B cell (primary cell): ENCODE data around the gene STXBP1. TPM values are rescaled to one million over a fixed set of nuclear protein-coding genes. Genes with fewer than 3 reads are reported as not detected.

Experiments used
- ATAC-seq: fragments of 200-7000 bp; cut with Tn5 transposase; one replicate; pipeline ENCODE4 v1.10.0; 2021; ENCODE audit warnings: low read depth, mild to moderate bottlenecking, moderate number of reproducible peaks, moderate library complexity
- CTCF ChIA-PET: fragments of 350-600 bp; sonication (Branson Sonifier 250); formaldehyde crosslinking; loops from one replicate; lab custom pipeline; 2021; ENCODE audit warnings: antibody characterized with exemption, inconsistent platforms; lab: Charles Lee
- POLR2A ChIA-PET: fragments of 350-600 bp; sonication (Branson Sonifier 250); formaldehyde crosslinking; loops from one replicate; lab custom pipeline; 2021; ENCODE audit warnings: antibody characterized with exemption; lab: Charles Lee
- DNase-seq: peaks from one replicate; pipeline ENCODE4 v3.0.0; 2013
- H2AFZ ChIP-seq: 2 replicates; pipeline ENCODE4 v1.6.1; 2012; ENCODE audit warnings: mild to moderate bottlenecking, low read depth, low read length; ENCODE audit not compliant: insufficient read depth, poor library complexity, severe bottlenecking
- H3K27ac ChIP-seq, 2 donors: 1 replicate in 1 of 2; 2 replicates in 1 of 2; pipeline ENCODE4 v1.5.1; 2012 to 2013; ENCODE audit warnings: low read length in 2 of 2, mild to moderate bottlenecking in 2 of 2, moderate library complexity in 1 of 2
- H3K27me3 ChIP-seq, 4 experiments: fragments of 200-600 bp in 1 of 4; sonication (generic) in 1 of 4; replicated peaks in 1 of 4; 1 replicate in 2 of 4; 2 replicates in 2 of 4; pipeline versions ENCODE4 v1.6.1 to v1.7.0; 2013 to 2016; ENCODE audit warnings: low read length in 3 of 4, mild to moderate bottlenecking in 2 of 4, mixed read lengths in 1 of 4, moderate library complexity in 1 of 4; ENCODE audit not compliant: insufficient read depth in 4 of 4, control insufficient read depth in 3 of 4; ENCODE audit errors: control extremely low read depth in 1 of 4
- H3K36me3 ChIP-seq, 2 experiments: replicated peaks in 1 of 2; 1 replicate in 1 of 2; 2 replicates in 1 of 2; pipeline versions ENCODE4 v1.6.1 to v1.7.1; 2013; ENCODE audit warnings: low read length in 1 of 2; ENCODE audit not compliant: insufficient read depth in 2 of 2, control insufficient read depth in 1 of 2; ENCODE audit errors: control extremely low read depth in 1 of 2, extremely low read depth in 1 of 2
- H3K4me1 ChIP-seq, 2 donors: fragments of 200-600 bp in 1 of 2; sonication (generic) in 1 of 2; 1 replicate in 1 of 2; 2 replicates in 1 of 2; pipeline versions ENCODE4 v1.5.1 to v1.6.1; 2013 to 2017; ENCODE audit warnings: low read length in 2 of 2; ENCODE audit not compliant: control insufficient read depth in 2 of 2, insufficient read depth in 2 of 2
- H3K4me2 ChIP-seq: replicated peaks from 2 replicates; pipeline ENCODE3; 2012; ENCODE audit warnings: mild to moderate bottlenecking, low read depth, low read length; ENCODE audit not compliant: poor library complexity, severe bottlenecking
- H3K4me3 ChIP-seq, 5 experiments: fragments of 200-600 bp in 1 of 5; sonication (generic) in 1 of 5; 1 replicate in 3 of 5; 2 replicates in 2 of 5; pipeline versions ENCODE4 v1.5.1 to v1.7.0; 2011 to 2016; ENCODE audit warnings: low read length in 4 of 5, mild to moderate bottlenecking in 4 of 5, low read depth in 2 of 5, control low read depth in 1 of 5, moderate library complexity in 1 of 5; ENCODE audit not compliant: insufficient read depth in 1 of 5; ENCODE audit errors: control extremely low read depth in 1 of 5, extremely low read depth in 1 of 5
- H3K79me2 ChIP-seq: fragments of 200-600 bp; sonication (generic); one replicate; pipeline ENCODE4 v1.6.0; 2016; ENCODE audit warnings: low read length; ENCODE audit not compliant: control insufficient read depth, insufficient read depth
- H3K9ac ChIP-seq: fragments of 200-600 bp; sonication (generic); 2 replicates; pipeline ENCODE4 v1.6.1; 2017; ENCODE audit warnings: mild to moderate bottlenecking, low read length, moderate library complexity
- H3K9me3 ChIP-seq, 3 donors: one replicate each; pipeline versions ENCODE4 v1.6.1 to v1.7.1; 2013; ENCODE audit warnings: low read length in 2 of 3; ENCODE audit not compliant: control insufficient read depth in 2 of 3, insufficient read depth in 1 of 3; ENCODE audit errors: control extremely low read depth in 1 of 3
- H4K20me1 ChIP-seq: 2 replicates; pipeline ENCODE4 v1.6.0; 2012; ENCODE audit warnings: mild to moderate bottlenecking, low read length; ENCODE audit not compliant: insufficient read depth, control insufficient read depth, poor library complexity, severe bottlenecking
- H3K27ac Mint-ChIP-seq: one replicate; pipeline ENCODE4 v1.8.0; 2021; ENCODE audit warnings: mixed read lengths
- H3K27me3 Mint-ChIP-seq: one replicate; pipeline ENCODE4 v1.8.0; 2021; ENCODE audit warnings: mixed read lengths
- H3K4me1 Mint-ChIP-seq: one replicate; pipeline ENCODE4 v1.8.0; 2021; ENCODE audit warnings: mixed read lengths
- H3K4me3 Mint-ChIP-seq: one replicate; pipeline ENCODE4 v1.8.0; 2021; ENCODE audit warnings: mixed read lengths
- H3K9me3 Mint-ChIP-seq: one replicate; pipeline ENCODE4 v1.8.0; 2022; ENCODE audit warnings: mixed read lengths; ENCODE audit not compliant: insufficient read depth
- CTCF ChIP-seq: fragments of 200-600 bp; IDR thresholded peaks from one replicate; pipeline ENCODE4 v1.8.0; 2022; ENCODE audit warnings: antibody characterized with exemption, mild to moderate bottlenecking
- EZH2 ChIP-seq: IDR thresholded peaks from 2 replicates; pipeline ENCODE4 v1.6.1; 2012; ENCODE audit warnings: borderline replicate concordance, low read depth, mild to moderate bottlenecking, moderate library complexity, low read length; ENCODE audit not compliant: insufficient read depth, poor library complexity, severe bottlenecking
- WGBS: methylation state at CpG from one replicate; pipeline ENCODE4 v1.1.5; 2013; ENCODE audit warnings: missing lambda C conversion rate; ENCODE audit not compliant: insufficient coverage; 5-methylcytosine and 5-hydroxymethylcytosine counted together
- intact Hi-C: fragments of 100-400 bp; cut with micrococcal nuclease; formaldehyde crosslinking; loops from one replicate; pipeline ENCODE4 v1.10.0; 2022
- polyA plus RNA-seq: library from polyadenylated mRNA; depleted of rRNA; stranded (reverse); fragments of >200 nt; gene quantifications from 2 replicates; pipeline ENCODE4 v1.2.3, GENCODE V29; 2012
- total RNA-seq, 2 donors: library from RNA; stranded (reverse); fragments of 120-200 nt in 1 of 2; gene quantifications; 1 replicate in 1 of 2; 2 replicates in 1 of 2; pipeline versions ENCODE4 v1.2.3 to v1.2.4, GENCODE V29; 2013 to 2022

Gene STXBP1
- total and polyA plus RNA-seq, 2 donors (not counting 1 experiment from before 2014, with no cell fraction given): 0.62 TPM; not detected in 1

DNA sequence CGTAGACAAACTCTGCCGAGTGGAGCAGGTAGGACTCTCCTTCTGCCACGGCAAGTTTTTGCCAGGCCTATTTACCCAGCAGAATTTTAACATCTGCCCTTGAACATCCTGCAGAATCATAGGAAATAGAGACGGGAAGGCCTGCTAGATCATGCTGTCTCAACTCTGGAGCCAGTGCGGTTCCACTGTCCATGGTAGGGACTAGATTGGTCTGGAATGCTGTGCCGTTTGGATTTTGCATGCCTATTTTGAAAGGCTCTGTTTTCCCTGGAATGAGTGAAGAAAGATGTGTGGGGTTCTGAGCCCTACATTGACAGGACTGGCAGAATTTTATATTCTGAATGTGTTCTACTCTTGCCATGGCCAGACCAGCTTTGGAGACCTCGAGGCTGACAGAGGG lies 61.2 kb downstream of the STXBP1 start:
- DNase-seq: no peak
- no peaks in the 10 kb centered on the region for H3K79me2 ChIP-seq
- Mint-ChIP-seq H3K9me3 (no peaks in the 10 kb centered on the region), H3K27me3 (peaks cover 5% of the 10 kb centered on the region), H3K27ac (no peak overlapping the region), H3K4me1 (no peaks in the 10 kb centered on the region), H3K4me3 (no peak overlapping the region)
- H3K4me3 ChIP-seq: no peak overlapping the region
- H3K27ac ChIP-seq: no peak overlapping the region
- H3K9ac ChIP-seq: no peak overlapping the region
- H3K27me3 ChIP-seq: peaks cover 0 to under 1% (median 0%) of the 10 kb centered on the region in 4 experiments
- ChIA-PET POLR2A (no interaction called here), CTCF (no interaction called here)
- intact Hi-C loops: no loop called here
- H4K20me1 ChIP-seq: no peaks in the 10 kb centered on the region
- H3K9me3 ChIP-seq: no peaks in the 10 kb centered on the region
- TF ChIP-seq CTCF (no peak), EZH2 (no peak)
- H3K4me1 ChIP-seq: no peaks in the 10 kb centered on the region
- H3K4me2 ChIP-seq: no peak overlapping the region
- no peak overlapping the region for H2AFZ ChIP-seq
- ATAC-seq: no peak
- no peaks in the 10 kb centered on the region for H3K36me3 ChIP-seq
- 85% methylated on average over 5 of the region's 7 CpGs for whole genome bisulfite sequencing

DNA sequence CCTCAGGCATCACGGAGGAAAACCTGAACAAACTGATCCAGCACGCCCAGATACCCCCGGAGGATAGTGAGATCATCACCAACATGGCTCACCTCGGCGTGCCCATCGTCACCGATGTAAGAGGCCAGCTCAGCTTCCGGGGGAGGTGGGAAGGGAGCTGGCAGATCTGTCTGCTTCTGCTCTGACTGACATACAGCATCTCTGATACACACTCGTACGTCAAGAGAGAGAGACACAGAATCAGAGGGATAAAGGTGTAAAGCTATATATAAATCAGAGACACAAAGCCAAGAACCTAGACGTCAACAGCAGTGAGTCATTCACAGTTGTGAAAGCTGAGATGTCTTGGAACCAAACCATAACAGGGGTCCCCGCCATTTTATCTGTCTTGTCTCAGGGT lies 64.6 kb downstream of the STXBP1 start:
- intact Hi-C loops: no loop called here
- no peaks in the 10 kb centered on the region for H3K9me3 Mint-ChIP-seq
- ATAC-seq (no peak), DNase-seq (no peak)
- no peak overlapping the region for H3K27ac Mint-ChIP-seq
- H3K4me1 Mint-ChIP-seq: no peaks in the 10 kb centered on the region
- no peaks in the 10 kb centered on the region for H4K20me1 ChIP-seq
- H3K4me2 ChIP-seq: no peak overlapping the region
- H3K27me3 Mint-ChIP-seq: peaks cover 14% of the 10 kb centered on the region
- TF ChIP-seq CTCF: no peak
- no peak for TF ChIP-seq EZH2
- no peaks in the 10 kb centered on the region for H3K9me3 ChIP-seq
- 87% methylated on average over 4 of the region's 12 CpGs for WGBS
- ChIA-PET CTCF (no interaction called here), POLR2A (no interaction called here)
- H3K36me3 ChIP-seq: no peaks in the 10 kb centered on the region
- H3K27ac ChIP-seq: no peak overlapping the region
- H3K4me3 ChIP-seq: no peak overlapping the region
- no peaks in the 10 kb centered on the region for H3K79me2 ChIP-seq
- no peaks in the 10 kb centered on the region for H3K4me1 ChIP-seq
- H3K9ac ChIP-seq: no peak overlapping the region
- H2AFZ ChIP-seq: no peak overlapping the region
- H3K27me3 ChIP-seq: peaks cover 0 to 4% (median 0%) of the 10 kb centered on the region in 4 experiments
- no peak overlapping the region for H3K4me3 Mint-ChIP-seq
